WTC11 (cell line): Measurements from ENCODE around the gene GPR15LG. TPM values are rescaled to one million over a fixed set of nuclear protein-coding genes. Genes with fewer than 3 reads are reported as not detected.

ENCODE experiments used
- ATAC-seq: fragments of 200-7000 bp; cut with Tn5 transposase; 2 replicates; pipeline ENCODE4 v1.10.0; 2021; ENCODE audit warnings: mild to moderate bottlenecking, moderate library complexity
- CTCF ChIA-PET: fragments of 300-600 bp; sonication (Branson Sonifier 250); formaldehyde crosslinking; loops from one replicate; lab custom pipeline; 2021; ENCODE audit warnings: antibody characterized with exemption; lab: Charles Lee
- POLR2A ChIA-PET: fragments of 350-600 bp; sonication (Branson Sonifier 250); formaldehyde crosslinking; loops from one replicate; lab custom pipeline; 2021; ENCODE audit warnings: antibody characterized with exemption; lab: Charles Lee
- DNase-seq: peaks from one replicate; pipeline ENCODE4 v3.0.0; 2021; ENCODE audit warnings: low spot score
- H3K27ac Mint-ChIP-seq: 2 replicates; pipeline ENCODE4 v1.8.0; 2021; ENCODE audit warnings: mixed read lengths
- H3K27me3 Mint-ChIP-seq: 2 replicates; pipeline ENCODE4 v1.8.0; 2021; ENCODE audit warnings: low read depth, mild to moderate bottlenecking, moderate library complexity, mixed read lengths
- H3K36me3 Mint-ChIP-seq: 2 replicates; pipeline ENCODE4 v1.8.0; 2021; ENCODE audit warnings: mixed read lengths
- H3K4me1 Mint-ChIP-seq: 2 replicates; pipeline ENCODE4 v1.8.0; 2022; ENCODE audit warnings: mixed read lengths
- H3K4me3 Mint-ChIP-seq: 2 replicates; pipeline ENCODE4 v1.8.0; 2021; ENCODE audit warnings: mild to moderate bottlenecking, moderate library complexity, mixed read lengths
- H3K9me3 Mint-ChIP-seq: 2 replicates; pipeline ENCODE4 v1.8.0; 2021; ENCODE audit warnings: mixed read lengths
- ETV6 ChIP-seq: sonication (generic); formaldehyde crosslinking; IDR thresholded peaks from 2 replicates; pipeline ENCODE4 v1.8.1; 2022; ENCODE audit warnings: mild to moderate bottlenecking, missing genetic modification reagents
- GABPB1 ChIP-seq: sonication (generic); formaldehyde crosslinking; IDR thresholded peaks from 2 replicates; pipeline ENCODE4 v1.8.1; 2023; ENCODE audit warnings: mild to moderate bottlenecking, missing genetic modification reagents
- GRHL2 ChIP-seq: fragments of 250-450 bp; sonication (Bioruptor Pico); IDR thresholded peaks from 2 replicates; pipeline ENCODE4 v1.8.0; 2022; ENCODE audit warnings: mild to moderate bottlenecking, moderate library complexity; ENCODE audit not compliant: insufficient replicate concordance, severe bottlenecking
- JUN ChIP-seq: sonication (generic); formaldehyde crosslinking; IDR thresholded peaks from 2 replicates; pipeline ENCODE4 v1.8.0; 2023; ENCODE audit warnings: mild to moderate bottlenecking, missing genetic modification reagents
- MXD4 ChIP-seq: fragments of 250-450 bp; sonication (Bioruptor Pico); IDR thresholded peaks from 2 replicates; pipeline ENCODE4 v1.8.0; 2021; ENCODE audit warnings: mild to moderate bottlenecking, moderate library complexity, borderline replicate concordance
- NR3C1 ChIP-seq: sonication (generic); formaldehyde crosslinking; conservative IDR thresholded peaks from 2 replicates; pipeline ENCODE4 v1.8.1; 2023; ENCODE audit warnings: low read depth, mild to moderate bottlenecking, missing genetic modification reagents
- TCF7 ChIP-seq: sonication (generic); formaldehyde crosslinking; IDR thresholded peaks from 2 replicates; pipeline ENCODE4 v1.8.0; 2022; ENCODE audit warnings: mild to moderate bottlenecking, low read depth, missing genetic modification reagents, moderate library complexity
- TEAD4 ChIP-seq: sonication (generic); formaldehyde crosslinking; IDR thresholded peaks from 2 replicates; pipeline ENCODE4 v1.8.0; 2022; ENCODE audit warnings: mild to moderate bottlenecking, missing genetic modification reagents
- TP53 ChIP-seq: sonication (generic); formaldehyde crosslinking; IDR thresholded peaks from 2 replicates; pipeline ENCODE4 v1.8.1; 2023; ENCODE audit warnings: mild to moderate bottlenecking, missing genetic modification reagents
- ZNF423 ChIP-seq: fragments of 250-450 bp; sonication (Bioruptor Pico); IDR thresholded peaks from 2 replicates; pipeline ENCODE4 v2.1.2; 2022; ENCODE audit warnings: mild to moderate bottlenecking, moderate library complexity
- total RNA-seq: library from RNA; stranded (reverse); gene quantifications from 3 replicates; pipeline ENCODE4 v1.2.3, GENCODE V29; 2021
- TF ChIP-seq, protein P1 (sequence below): sonication (generic); formaldehyde crosslinking; IDR thresholded peaks from 2 replicates; pipeline ENCODE4 v1.8.0; 2023; ENCODE audit warnings: missing genetic modification reagents
- TF ChIP-seq, protein P2 (sequence below): sonication (generic); formaldehyde crosslinking; IDR thresholded peaks from 2 replicates; pipeline ENCODE4 v1.8.0; 2022; ENCODE audit warnings: missing genetic modification reagents
- TF ChIP-seq, protein P3 (sequence below): sonication (generic); formaldehyde crosslinking; IDR thresholded peaks from 2 replicates; pipeline ENCODE4 v1.8.1; 2023; ENCODE audit warnings: mild to moderate bottlenecking, missing genetic modification reagents, moderate library complexity
- TF ChIP-seq, protein P4 (sequence below): sonication (generic); formaldehyde crosslinking; IDR thresholded peaks from 2 replicates; pipeline ENCODE4 v1.8.1; 2023; ENCODE audit warnings: mild to moderate bottlenecking, moderate library complexity, missing genetic modification reagents
- TF ChIP-seq, protein P5 (sequence below): sonication (generic); formaldehyde crosslinking; conservative IDR thresholded peaks from 2 replicates; pipeline ENCODE4 v1.8.1; 2022; ENCODE audit warnings: mild to moderate bottlenecking, missing genetic modification reagents
- TF ChIP-seq, protein P6 (sequence below): fragments of 250-450 bp; sonication (Bioruptor Pico); IDR thresholded peaks from 2 replicates; pipeline ENCODE4 v1.9.0; 2021; ENCODE audit warnings: mild to moderate bottlenecking, borderline replicate concordance

GPR15LG gene
- total RNA-seq, 1 experiment from 2014 or later: not detected

DNA sequence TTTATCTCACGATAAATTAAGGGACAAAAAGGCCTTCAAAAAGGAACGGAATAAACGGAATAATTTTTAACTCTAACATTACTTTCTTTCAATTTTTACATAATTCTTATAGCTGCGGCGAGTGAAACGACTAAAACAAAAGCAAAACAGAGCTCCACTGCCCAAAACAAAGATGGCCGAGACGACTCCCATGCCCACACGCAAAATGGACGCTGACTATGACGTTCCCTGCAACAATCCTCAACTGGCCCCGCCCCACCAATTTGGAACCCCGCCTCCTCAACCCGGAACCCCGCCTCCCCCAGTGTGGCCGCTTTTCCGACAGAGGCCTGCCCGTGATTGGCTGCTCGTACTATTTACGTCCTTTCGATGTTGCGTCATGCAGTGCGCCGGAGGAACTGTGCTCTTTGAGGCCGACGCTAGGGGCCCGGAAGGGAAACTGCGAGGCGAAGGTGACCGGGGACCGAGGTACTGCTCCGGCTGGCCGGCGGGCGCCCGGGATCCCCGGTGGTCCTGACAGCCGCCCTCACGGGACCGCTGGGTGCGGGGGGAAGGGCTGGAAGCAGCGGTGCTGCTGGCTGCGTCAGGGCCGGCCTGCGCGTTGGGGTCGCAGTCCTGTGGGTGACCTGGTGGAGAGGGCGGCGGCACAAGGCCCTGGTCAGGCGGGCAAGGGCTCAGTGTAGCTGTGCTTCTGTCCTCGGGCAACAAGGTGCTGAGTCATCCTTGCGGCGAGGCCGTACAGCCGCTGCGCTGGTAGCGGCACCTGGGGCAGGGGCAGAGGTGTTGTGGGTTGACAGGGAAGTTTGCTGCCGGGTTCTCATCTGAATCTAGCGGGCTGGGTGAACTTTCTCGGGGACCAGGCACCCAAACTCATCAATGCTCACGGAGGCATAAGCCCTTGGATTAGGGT, 34.2 kb upstream of the GPR15LG start, which contains the start of gene GHITM (continued):
- TF ChIP-seq, protein P1, sequence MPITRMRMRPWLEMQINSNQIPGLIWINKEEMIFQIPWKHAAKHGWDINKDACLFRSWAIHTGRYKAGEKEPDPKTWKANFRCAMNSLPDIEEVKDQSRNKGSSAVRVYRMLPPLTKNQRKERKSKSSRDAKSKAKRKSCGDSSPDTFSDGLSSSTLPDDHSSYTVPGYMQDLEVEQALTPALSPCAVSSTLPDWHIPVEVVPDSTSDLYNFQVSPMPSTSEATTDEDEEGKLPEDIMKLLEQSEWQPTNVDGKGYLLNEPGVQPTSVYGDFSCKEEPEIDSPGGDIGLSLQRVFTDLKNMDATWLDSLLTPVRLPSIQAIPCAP (CRISPR knock-in tag): no peak
- TF ChIP-seq TP53 (CRISPR knock-in tag) (no peak), NR3C1 (CRISPR knock-in tag) (no peak), ZNF423 (CRISPR knock-in tag) (no peak), TEAD4 (0 out of 2 replicates have a peak, but pooled peaks have one; percentile 44)
- TF ChIP-seq, protein P2, sequence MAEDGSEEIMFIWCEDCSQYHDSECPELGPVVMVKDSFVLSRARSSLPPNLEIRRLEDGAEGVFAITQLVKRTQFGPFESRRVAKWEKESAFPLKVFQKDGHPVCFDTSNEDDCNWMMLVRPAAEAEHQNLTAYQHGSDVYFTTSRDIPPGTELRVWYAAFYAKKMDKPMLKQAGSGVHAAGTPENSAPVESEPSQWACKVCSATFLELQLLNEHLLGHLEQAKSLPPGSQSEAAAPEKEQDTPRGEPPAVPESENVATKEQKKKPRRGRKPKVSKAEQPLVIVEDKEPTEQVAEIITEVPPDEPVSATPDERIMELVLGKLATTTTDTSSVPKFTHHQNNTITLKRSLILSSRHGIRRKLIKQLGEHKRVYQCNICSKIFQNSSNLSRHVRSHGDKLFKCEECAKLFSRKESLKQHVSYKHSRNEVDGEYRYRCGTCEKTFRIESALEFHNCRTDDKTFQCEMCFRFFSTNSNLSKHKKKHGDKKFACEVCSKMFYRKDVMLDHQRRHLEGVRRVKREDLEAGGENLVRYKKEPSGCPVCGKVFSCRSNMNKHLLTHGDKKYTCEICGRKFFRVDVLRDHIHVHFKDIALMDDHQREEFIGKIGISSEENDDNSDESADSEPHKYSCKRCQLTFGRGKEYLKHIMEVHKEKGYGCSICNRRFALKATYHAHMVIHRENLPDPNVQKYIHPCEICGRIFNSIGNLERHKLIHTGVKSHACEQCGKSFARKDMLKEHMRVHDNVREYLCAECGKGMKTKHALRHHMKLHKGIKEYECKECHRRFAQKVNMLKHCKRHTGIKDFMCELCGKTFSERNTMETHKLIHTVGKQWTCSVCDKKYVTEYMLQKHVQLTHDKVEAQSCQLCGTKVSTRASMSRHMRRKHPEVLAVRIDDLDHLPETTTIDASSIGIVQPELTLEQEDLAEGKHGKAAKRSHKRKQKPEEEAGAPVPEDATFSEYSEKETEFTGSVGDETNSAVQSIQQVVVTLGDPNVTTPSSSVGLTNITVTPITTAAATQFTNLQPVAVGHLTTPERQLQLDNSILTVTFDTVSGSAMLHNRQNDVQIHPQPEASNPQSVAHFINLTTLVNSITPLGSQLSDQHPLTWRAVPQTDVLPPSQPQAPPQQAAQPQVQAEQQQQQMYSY (CRISPR knock-in tag): no peak

DNA sequence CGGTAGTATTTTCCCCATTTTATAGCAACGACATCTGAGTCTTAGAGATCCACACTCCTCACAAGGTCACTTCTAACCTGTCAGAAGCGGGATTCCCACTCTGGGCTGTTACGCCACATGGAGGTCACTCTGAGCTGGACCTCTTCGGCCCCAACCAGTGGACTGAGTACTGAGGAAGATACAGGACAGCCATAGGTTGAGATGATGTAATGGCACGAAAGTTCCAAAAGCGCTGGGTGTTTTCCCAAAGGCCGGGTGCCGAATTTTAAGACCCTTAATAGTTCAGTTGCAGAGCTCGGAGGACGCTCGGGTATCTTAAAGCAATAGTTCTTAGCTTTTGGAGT, 33.6 kb upstream of the GPR15LG start:
- H3K27ac Mint-ChIP-seq: peak overlapping the region; percentile 91
- peak overlapping the region; percentile 95 for H3K4me3 Mint-ChIP-seq
- ChIA-PET POLR2A (interaction anchor here (1.5 kb wide), 1 partner anchor 18 kb away, joined by 5 read pairs; no protein-coding TSS in a partner anchor), CTCF (interaction anchor here (1.0 to 3.4 kb wide), 3 partner anchors 8 to 65 kb away, joined by 3 to 29 read pairs (median 3); no protein-coding TSS in a partner anchor)
- no peaks in the 10 kb centered on the region for H3K9me3 Mint-ChIP-seq
- no peak for TF ChIP-seq MXD4 (CRISPR knock-in tag)
- TF ChIP-seq, protein P3, sequence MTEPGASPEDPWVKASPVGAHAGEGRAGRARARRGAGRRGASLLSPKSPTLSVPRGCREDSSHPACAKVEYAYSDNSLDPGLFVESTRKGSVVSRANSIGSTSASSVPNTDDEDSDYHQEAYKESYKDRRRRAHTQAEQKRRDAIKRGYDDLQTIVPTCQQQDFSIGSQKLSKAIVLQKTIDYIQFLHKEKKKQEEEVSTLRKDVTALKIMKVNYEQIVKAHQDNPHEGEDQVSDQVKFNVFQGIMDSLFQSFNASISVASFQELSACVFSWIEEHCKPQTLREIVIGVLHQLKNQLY (CRISPR knock-in tag): no peak
- TF ChIP-seq GABPB1 (CRISPR knock-in tag): peak; percentile 79
- TF ChIP-seq, protein P4, sequence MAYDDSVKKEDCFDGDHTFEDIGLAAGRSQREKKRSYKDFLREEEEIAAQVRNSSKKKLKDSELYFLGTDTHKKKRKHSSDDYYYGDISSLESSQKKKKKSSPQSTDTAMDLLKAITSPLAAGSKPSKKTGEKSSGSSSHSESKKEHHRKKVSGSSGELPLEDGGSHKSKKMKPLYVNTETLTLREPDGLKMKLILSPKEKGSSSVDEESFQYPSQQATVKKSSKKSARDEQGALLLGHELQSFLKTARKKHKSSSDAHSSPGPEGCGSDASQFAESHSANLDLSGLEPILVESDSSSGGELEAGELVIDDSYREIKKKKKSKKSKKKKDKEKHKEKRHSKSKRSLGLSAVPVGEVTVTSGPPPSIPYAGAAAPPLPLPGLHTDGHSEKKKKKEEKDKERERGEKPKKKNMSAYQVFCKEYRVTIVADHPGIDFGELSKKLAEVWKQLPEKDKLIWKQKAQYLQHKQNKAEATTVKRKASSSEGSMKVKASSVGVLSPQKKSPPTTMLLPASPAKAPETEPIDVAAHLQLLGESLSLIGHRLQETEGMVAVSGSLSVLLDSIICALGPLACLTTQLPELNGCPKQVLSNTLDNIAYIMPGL (CRISPR knock-in tag): 0 out of 2 replicates have a peak, but pooled peaks have one; percentile 3
- no peak for TF ChIP-seq GRHL2 (CRISPR knock-in tag)
- TF ChIP-seq TCF7 (CRISPR knock-in tag): no peak
- no peaks in the 10 kb centered on the region; the same call in 1 of the 2 replicates for H3K27me3 Mint-ChIP-seq
- H3K4me1 Mint-ChIP-seq: peaks cover 23% of the 10 kb centered on the region
- H3K36me3 Mint-ChIP-seq: peaks cover 24% of the 10 kb centered on the region
- no peak for ATAC-seq
- DNase-seq: no peak

DNA sequence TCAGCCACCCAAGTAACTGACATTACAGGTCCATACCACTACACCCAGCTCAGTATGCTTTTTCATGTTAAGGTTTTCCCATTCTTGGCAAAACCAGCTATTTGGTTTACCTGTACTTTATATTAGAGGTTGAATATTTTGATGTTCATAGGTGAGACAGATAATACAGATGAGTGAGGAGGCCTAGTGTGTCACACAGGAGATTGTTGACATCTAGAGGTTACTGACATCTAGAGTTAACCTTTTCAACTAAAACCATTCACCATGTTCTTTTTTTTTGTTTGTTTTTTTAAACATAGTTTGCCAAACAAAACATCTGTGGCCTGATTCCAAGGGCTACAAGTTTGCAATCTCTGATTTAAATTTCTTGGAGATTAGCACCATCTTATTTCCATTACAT, 26.3 kb upstream of the GPR15LG start:
- ChIA-PET CTCF (interaction anchor here (0.6 to 2.1 kb wide), 29 partner anchors 8 to 1367 kb away, joined by 3 to 75 read pairs (median 5); partner anchors contain the start of genes CDHR1 and GHITM), POLR2A (no interaction called here)
- Mint-ChIP-seq H3K27me3 (no peaks in the 10 kb centered on the region), H3K4me3 (no peak overlapping the region), H3K4me1 (no peaks in the 10 kb centered on the region), H3K36me3 (peaks cover 64% of the 10 kb centered on the region), H3K27ac (no peak overlapping the region), H3K9me3 (no peaks in the 10 kb centered on the region)
- ATAC-seq (no peak), DNase-seq (no peak)
- TF ChIP-seq, protein P5, sequence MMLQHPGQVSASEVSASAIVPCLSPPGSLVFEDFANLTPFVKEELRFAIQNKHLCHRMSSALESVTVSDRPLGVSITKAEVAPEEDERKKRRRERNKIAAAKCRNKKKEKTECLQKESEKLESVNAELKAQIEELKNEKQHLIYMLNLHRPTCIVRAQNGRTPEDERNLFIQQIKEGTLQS: no peak
- TF ChIP-seq, protein P3 (CRISPR knock-in tag): no peak
- TF ChIP-seq ETV6 (no peak), JUN (CRISPR knock-in tag) (no peak)
- TF ChIP-seq, protein P6, sequence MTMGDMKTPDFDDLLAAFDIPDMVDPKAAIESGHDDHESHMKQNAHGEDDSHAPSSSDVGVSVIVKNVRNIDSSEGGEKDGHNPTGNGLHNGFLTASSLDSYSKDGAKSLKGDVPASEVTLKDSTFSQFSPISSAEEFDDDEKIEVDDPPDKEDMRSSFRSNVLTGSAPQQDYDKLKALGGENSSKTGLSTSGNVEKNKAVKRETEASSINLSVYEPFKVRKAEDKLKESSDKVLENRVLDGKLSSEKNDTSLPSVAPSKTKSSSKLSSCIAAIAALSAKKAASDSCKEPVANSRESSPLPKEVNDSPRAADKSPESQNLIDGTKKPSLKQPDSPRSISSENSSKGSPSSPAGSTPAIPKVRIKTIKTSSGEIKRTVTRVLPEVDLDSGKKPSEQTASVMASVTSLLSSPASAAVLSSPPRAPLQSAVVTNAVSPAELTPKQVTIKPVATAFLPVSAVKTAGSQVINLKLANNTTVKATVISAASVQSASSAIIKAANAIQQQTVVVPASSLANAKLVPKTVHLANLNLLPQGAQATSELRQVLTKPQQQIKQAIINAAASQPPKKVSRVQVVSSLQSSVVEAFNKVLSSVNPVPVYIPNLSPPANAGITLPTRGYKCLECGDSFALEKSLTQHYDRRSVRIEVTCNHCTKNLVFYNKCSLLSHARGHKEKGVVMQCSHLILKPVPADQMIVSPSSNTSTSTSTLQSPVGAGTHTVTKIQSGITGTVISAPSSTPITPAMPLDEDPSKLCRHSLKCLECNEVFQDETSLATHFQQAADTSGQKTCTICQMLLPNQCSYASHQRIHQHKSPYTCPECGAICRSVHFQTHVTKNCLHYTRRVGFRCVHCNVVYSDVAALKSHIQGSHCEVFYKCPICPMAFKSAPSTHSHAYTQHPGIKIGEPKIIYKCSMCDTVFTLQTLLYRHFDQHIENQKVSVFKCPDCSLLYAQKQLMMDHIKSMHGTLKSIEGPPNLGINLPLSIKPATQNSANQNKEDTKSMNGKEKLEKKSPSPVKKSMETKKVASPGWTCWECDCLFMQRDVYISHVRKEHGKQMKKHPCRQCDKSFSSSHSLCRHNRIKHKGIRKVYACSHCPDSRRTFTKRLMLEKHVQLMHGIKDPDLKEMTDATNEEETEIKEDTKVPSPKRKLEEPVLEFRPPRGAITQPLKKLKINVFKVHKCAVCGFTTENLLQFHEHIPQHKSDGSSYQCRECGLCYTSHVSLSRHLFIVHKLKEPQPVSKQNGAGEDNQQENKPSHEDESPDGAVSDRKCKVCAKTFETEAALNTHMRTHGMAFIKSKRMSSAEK (CRISPR knock-in tag): no peak
